Stimulated activated CD4-positive, alpha-beta T cell treated with anti-CD3 and anti-CD28 coated beads, Interleukin-2, amount 100 ng/mL, for 48 hours (primary cell): ENCODE results near the gene RMDN3.

Experiments
- DNase-seq, 2 donors: peaks; one replicate each; pipeline ENCODE4 v3.0.0-alpha.2; 2020

RMDN3 gene

GRCh38 chr15:40771242-40771641 lies 16.2 kb upstream of the RMDN3 start:
- DNase-seq: no peak

DNA sequence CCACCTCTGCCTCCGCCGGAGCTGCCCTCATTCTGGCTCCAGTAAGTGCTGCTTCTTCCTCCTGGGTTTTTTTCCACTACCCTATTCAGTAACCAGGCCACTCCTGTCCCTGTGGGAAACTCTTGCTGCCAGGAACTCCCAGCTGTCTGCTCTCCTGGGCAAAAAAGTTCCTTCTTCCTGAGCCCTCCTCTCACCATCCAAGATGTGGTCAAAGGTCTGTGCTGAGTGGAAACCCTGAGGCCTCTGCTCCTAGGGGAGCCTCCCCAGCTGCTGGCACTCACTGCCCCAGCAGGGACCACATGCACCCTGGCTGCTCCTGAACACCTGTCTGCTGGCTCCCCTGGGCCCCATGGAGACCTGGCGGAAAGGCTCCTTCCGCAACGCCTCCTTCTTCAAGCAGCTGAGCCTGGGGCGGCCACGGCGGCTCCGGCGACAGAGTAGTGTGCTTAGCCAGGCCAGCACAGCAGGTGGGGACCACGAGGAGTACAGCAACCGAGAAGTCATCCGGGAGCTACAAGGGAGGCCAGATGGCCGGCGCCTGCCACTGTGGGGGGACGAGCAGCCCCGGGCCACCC lies 15.2 kb upstream of the RMDN3 start:
- DNase-seq: no peak

DNA sequence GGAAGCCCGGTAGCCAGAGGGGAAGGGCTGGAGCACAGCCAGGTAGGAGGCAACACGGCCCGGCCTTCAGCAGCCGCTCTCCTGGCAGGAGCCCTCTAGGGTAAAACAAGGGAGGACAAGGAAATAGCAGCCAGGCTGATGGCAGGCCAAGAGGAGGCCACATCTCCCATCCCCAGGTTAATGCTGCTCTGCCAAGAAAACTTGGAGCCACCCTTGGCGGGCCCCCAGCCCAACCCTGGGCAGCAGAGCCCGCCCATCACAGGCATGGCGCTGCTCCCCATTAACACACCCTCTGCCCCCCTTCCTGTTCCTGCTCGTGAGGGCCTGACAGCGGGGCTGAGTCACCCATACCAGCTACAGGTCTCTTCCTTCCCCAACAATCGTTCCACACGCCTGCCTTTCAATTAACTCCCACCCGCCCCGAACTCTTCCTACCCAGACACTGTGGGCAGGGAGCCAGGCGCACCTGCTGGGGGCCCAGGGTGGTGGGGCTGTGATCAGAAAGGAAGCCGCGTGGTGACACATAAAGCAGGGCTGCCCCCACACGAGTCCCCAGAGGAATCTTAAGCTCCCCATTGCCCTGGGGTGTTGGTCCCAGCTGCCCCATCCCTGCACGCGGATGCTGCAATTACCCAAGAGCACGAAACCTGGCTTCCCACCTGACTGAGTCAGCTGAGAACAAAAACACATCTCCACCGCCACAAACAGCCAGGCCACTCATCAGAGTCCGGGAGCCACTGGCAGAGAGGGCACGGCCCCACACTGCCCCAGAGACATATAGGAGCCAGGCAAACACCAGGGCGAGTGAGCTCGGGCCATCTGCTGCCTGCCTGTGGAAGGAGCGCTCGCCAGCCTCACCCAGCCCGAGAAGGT lies 14.5 kb upstream of the RMDN3 start, which contains the start of gene C15orf62:
C15orf62 (plus strand) TSS at position 707 of the 873 bp plus-strand sequence. CDS start 516 bp downstream, outside the sequence.
- peak; percentile 25 to 43 for DNase-seq

GRCh38 chr15:40768521-40769273 lies 13.6 kb upstream of the RMDN3 start:
- no peak for DNase-seq

DNA sequence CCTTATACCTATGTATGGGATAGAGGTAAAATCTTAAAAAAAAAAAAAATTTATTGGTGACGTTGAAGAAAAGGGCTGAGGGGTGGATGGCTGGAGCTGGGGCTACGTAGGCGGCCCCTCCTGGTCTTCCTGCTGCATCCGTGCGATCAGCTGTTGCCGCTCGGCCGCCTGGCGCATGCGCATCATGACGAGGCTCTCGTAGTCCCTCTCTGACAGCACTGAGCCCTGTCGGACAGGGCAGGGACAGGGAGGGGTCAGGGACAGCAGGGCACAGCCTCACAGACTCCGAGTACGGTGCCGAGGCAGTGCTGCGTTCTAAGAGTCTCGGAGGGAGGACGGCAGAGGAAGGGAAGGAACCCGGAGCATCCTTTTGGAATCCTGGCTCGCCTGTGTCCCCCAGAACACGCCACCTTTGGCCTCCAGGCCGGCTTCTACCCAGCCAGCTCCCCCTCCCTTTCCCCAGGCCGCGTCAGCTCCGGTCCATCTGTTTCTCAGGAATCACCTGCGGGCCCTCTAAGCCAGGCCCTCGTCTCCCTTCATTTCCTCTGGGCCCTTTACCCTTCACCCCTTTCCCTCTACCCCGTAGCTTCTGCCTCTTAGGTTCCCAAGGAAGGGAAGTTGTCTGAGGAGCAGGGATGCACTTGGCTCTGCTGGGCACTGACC lies 12.9 kb upstream of the RMDN3 start:
- DNase-seq: no peak

- no peak for DNase-seq
These were observed 12.1 kb upstream of the RMDN3 start for GRCh38 chr15:40766906-40767837.

GRCh38 chr15:40766194-40766815 lies 11.3 kb upstream of the RMDN3 start:
- DNase-seq: no peak

DNA sequence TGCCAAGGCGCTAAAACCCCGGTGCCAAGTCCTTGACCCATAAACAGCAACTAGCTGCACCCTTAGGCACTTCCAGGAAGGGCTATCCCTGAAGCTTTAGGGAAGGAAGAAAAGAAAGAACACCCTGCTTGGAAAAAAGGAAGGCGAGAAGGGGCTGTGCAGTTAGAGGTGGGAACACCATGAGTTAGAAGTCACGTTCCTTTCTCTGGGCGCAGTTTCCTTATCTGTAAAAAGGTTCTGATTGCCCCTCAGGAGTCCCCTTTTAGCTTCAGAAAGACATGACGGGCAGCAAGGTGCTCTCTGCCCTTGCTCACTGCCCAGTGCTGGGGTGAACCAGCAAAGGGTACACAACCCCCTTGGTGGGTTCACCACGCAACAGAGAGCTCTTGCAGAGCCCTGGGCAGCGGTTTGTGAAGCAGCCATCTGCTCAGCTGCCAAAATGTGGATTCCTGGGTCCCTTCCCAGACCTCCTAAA lies 9.6 kb upstream of the RMDN3 start:
- DNase-seq: no peak

- peak; percentile 60 to 68 for DNase-seq
These were observed 9.0 kb upstream of the RMDN3 start, which contains the start of gene GCHFR for GRCh38 chr15:40763801-40764628. GCHFR (plus strand) TSS chr15:40764068; CDS start chr15:40764181, 113 bp downstream.

- peak; percentile 31 to 39 for DNase-seq
These were observed 8.1 kb upstream of the RMDN3 start for GRCh38 chr15:40762919-40763800.

DNA sequence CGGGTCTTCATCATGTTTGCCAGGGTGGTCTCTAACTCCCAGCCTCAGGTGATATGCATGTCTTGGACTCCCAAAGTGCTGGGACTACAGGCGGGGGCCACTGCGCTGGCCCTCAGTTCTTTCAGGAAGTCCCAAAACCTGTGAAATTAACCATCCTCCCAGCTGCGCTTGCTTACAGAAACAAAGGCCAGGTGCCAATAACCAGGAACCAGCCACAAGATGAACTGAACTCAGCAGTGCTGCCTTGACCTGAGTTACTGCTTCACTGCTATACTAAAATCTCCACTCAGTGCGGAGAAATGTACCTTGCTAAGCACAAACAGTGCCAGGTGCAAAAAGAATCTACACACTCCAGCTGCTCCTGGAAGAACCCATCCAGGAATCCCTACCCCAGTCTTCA lies 4.9 kb upstream of the RMDN3 start:
- no peak for DNase-seq

- no peak for DNase-seq
These were observed 1.9 kb upstream of the RMDN3 start for GRCh38 chr15:40756938-40757337.

DNA sequence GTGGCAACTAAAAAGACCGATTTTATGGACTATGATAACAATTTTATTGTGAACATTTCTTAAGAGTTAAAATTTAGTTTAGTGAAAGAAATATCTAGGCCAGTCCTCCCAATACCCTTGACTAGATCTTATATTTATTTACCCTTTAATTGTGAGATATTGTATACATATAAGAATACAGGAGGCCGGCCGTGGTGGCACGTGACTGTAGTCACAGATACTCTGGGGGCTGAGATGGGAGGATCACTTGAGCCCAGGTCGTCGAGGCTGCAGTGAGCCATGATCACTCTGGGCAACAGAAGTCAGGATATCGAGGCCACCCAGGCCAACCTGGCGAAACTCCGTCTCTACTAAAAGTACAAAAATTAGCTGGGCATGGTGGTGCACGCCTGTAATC lies 756 bp upstream of the RMDN3 start:
- DNase-seq: no peak

GRCh38 chr15:40754574-40754882 lies 526 bp downstream of the RMDN3 start:
- no peak for DNase-seq

GRCh38 chr15:40751745-40752144 lies 3.3 kb downstream of the RMDN3 start:
- DNase-seq: no peak

GRCh38 chr15:40750885-40751284 lies 4.2 kb downstream of the RMDN3 start:
- no peak for DNase-seq

DNA sequence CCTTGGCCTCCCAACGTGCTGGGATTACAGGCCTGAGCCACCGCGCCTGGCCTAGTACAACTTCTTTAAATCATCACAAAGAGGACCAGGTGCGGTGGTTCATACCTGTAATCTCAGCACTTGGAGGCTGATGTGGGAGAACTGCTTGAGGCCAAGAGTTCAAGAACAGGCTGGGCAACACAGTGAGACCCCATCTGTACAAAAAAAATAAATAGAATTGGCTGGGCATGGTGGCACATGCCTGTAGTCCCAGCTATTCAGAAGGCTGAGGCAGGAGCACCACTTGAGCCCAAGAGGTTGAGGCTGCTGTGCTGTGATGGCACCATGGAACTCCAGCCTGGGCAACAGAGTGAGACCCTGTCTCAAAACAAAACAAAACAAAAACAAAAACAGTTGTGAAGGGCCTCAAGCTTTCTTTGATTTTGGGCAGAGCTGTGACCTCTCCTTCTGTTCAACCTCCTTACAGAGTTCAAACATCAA lies 5.9 kb downstream of the RMDN3 start:
- DNase-seq: no peak

GRCh38 chr15:40747685-40748631 lies 7.1 kb downstream of the RMDN3 start:
- no peak for DNase-seq
